A673 (cell line): ENCODE measurements around the gene EPHX1. TPM values are rescaled to one million over a fixed set of nuclear protein-coding genes. Genes with fewer than 3 reads are reported as not detected.

ENCODE experiments used
- BruUV-seq: library from RNA; stranded (reverse); fragments of 400-500 nt; replicated peaks from 2 replicates; lab custom pipeline; 2021; lab: Mats Ljungman, UMichigan
- CTCF ChIA-PET: fragments of 300-600 bp; sonication (Branson Sonifier 250); formaldehyde crosslinking; loops from one replicate; lab custom pipeline; 2022; ENCODE audit warnings: antibody characterized with exemption; lab: Charles Lee
- POLR2A ChIA-PET: fragments of 300-600 bp; sonication (Branson Sonifier 250); formaldehyde crosslinking; loops from one replicate; lab custom pipeline; 2022; ENCODE audit warnings: antibody characterized with exemption; ENCODE audit not compliant: low non-redundant PET; lab: Charles Lee
- DNase-seq: peaks from one replicate; pipeline ENCODE4 v3.0.0-alpha.2; 2015; ENCODE audit warnings: low spot score
- H3K27ac ChIP-seq: fragments of 200-600 bp; sonication (generic); 2 replicates; pipeline ENCODE4 v1.5.1; 2016; ENCODE audit warnings: mixed run types, low read depth, mild to moderate bottlenecking, mixed read lengths, antibody characterized with exemption, low read length; ENCODE audit not compliant: poor library complexity, severe bottlenecking
- H3K27me3 ChIP-seq: fragments of 200-600 bp; sonication (generic); replicated peaks from 2 replicates; pipeline ENCODE4 v1.6.1; 2017; ENCODE audit warnings: mixed run types, low read depth, mild to moderate bottlenecking, mixed read lengths, antibody characterized with exemption, low read length; ENCODE audit not compliant: insufficient read depth, poor library complexity
- H3K36me3 ChIP-seq: fragments of 200-600 bp; sonication (generic); 2 replicates; pipeline ENCODE4 v1.6.1; 2016; ENCODE audit warnings: mixed run types, mild to moderate bottlenecking, mixed read lengths, antibody characterized with exemption, low read length; ENCODE audit not compliant: insufficient read depth, poor library complexity, severe bottlenecking
- H3K4me1 ChIP-seq: fragments of 200-600 bp; sonication (generic); 2 replicates; pipeline ENCODE4 v1.6.1; 2017; ENCODE audit warnings: mixed run types, mild to moderate bottlenecking, mixed read lengths, antibody characterized with exemption, low read length; ENCODE audit not compliant: insufficient read depth, poor library complexity, severe bottlenecking
- H3K4me3 ChIP-seq: fragments of 200-600 bp; sonication (generic); 2 replicates; pipeline ENCODE4 v1.5.1; 2016; ENCODE audit warnings: low read depth, mixed run types, mild to moderate bottlenecking, mixed read lengths, low read length; ENCODE audit not compliant: poor library complexity, severe bottlenecking
- H3K9me3 ChIP-seq: fragments of 200-600 bp; sonication (generic); 2 replicates; pipeline ENCODE4 v1.6.1; 2016; ENCODE audit warnings: mixed run types, low read depth, mild to moderate bottlenecking, mixed read lengths, antibody characterized with exemption, low read length; ENCODE audit not compliant: poor library complexity, severe bottlenecking
- EZH2 ChIP-seq: fragments of 200-600 bp; sonication (generic); IDR thresholded peaks from 2 replicates; pipeline ENCODE4 v1.6.1; 2017; ENCODE audit warnings: borderline replicate concordance, low read depth, mild to moderate bottlenecking, mixed read lengths, antibody characterized with exemption, low read length; ENCODE audit not compliant: poor library complexity, severe bottlenecking
- intact Hi-C: fragments of 100-400 bp; cut with micrococcal nuclease; formaldehyde crosslinking; loops from one replicate; pipeline ENCODE4 v1.10.0; 2022; ENCODE audit not compliant: unreplicated experiment
- total RNA-seq: library from RNA; stranded (reverse); gene quantifications from 2 replicates; pipeline ENCODE4 v1.2.3, GENCODE V29; 2021
- TF ChIP-seq, protein P1 (sequence below): fragments of 300-800, 200-600 bp; sonication (generic); conservative IDR thresholded peaks from 2 replicates; pipeline ENCODE4 v1.5.1; 2017; ENCODE audit warnings: low read depth, mild to moderate bottlenecking, antibody characterized with exemption, low read length, moderate library complexity, mixed read lengths

The EPHX1 gene
- total RNA-seq, 1 experiment from 2014 or later, result 22.4 TPM

DNA sequence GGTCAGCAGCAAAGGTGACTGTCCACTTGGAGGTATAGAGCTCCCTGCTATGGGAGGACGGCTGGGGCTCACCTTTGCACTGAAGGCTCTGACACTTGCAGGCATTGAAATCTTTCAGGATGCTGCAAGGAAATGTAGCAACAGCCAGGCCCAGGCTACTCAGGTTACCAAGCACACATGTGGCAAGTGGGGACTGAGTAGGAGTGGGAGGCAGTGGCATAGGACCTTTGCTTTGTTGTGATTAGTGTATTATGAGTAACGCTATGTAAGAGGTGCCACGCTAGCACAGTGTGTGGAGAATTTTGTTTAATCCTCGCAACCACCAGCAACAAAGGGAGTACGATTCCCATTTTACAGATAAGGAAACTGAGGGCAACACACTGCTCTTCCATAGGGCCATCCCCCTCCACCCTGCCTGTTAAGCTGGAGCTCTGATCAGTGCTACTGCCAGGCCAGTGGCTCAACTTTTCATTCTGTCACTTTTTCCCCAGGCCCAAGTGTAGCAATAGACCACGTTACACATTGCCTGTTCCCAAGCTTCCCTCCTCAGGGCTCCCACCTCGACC is 51.0 kb downstream of the EPHX1 start:
- CTCF ChIA-PET, result no interaction called here
- POLR2A ChIA-PET, result no interaction called here
- Histone ChIP-seq H3K9me3 (no peaks in the 10 kb centered on the region), H3K27me3 (no peaks in the 10 kb centered on the region), H3K4me3 (no peak overlapping the region), H3K36me3 (peaks cover 4% of the 10 kb centered on the region), H3K27ac (no peak overlapping the region), H3K4me1 (peaks cover 1% of the 10 kb centered on the region)
- intact Hi-C loops, result no loop called here
- BruUV-seq, result no TSS peak
- TF ChIP-seq EZH2, result no peak
- TF ChIP-seq, protein P1, sequence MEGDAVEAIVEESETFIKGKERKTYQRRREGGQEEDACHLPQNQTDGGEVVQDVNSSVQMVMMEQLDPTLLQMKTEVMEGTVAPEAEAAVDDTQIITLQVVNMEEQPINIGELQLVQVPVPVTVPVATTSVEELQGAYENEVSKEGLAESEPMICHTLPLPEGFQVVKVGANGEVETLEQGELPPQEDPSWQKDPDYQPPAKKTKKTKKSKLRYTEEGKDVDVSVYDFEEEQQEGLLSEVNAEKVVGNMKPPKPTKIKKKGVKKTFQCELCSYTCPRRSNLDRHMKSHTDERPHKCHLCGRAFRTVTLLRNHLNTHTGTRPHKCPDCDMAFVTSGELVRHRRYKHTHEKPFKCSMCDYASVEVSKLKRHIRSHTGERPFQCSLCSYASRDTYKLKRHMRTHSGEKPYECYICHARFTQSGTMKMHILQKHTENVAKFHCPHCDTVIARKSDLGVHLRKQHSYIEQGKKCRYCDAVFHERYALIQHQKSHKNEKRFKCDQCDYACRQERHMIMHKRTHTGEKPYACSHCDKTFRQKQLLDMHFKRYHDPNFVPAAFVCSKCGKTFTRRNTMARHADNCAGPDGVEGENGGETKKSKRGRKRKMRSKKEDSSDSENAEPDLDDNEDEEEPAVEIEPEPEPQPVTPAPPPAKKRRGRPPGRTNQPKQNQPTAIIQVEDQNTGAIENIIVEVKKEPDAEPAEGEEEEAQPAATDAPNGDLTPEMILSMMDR, result no peak
- DNase-seq, result no peak

GRCh38 chr1:225861834-225862580 is 52.1 kb downstream of the EPHX1 start:
- intact Hi-C loops, result no loop called here
- no peak for DNase-seq
- no TSS peak for BruUV-seq
- no peaks in the 10 kb centered on the region for H3K27me3 ChIP-seq
- peaks cover 4% of the 10 kb centered on the region for H3K36me3 ChIP-seq
- TF ChIP-seq EZH2, result no peak
- TF ChIP-seq, protein P1, result no peak
- H3K4me1 ChIP-seq, result peaks cover 7% of the 10 kb centered on the region
- no peak overlapping the region for H3K27ac ChIP-seq
- CTCF ChIA-PET, result no interaction called here
- POLR2A ChIA-PET, result no interaction called here
- no peak overlapping the region for H3K4me3 ChIP-seq
- H3K9me3 ChIP-seq, result no peaks in the 10 kb centered on the region

DNA sequence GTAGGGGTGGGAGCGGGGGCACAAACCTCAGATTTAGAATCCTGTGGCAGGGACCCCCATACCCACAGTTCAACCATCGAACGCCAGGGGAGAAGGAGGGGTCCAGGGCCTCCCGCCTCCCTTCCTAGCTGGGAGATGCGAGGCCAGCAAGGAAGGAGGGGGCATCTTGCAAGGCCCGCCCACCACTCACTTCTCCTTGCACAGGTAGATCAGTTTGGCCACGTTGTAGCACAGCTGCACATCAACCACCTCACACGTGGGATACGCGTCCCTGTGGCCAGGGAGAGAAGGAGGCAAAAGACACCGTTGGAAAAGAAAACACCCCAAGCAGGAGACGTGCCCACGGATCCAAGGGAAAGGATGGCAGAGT is 52.6 kb downstream of the EPHX1 start:
- intact Hi-C loops, result no loop called here
- peaks cover 4% of the 10 kb centered on the region for H3K36me3 ChIP-seq
- ChIA-PET CTCF (no interaction called here), POLR2A (no interaction called here)
- peaks cover 7% of the 10 kb centered on the region for H3K4me1 ChIP-seq
- no peak overlapping the region for H3K4me3 ChIP-seq
- TF ChIP-seq EZH2, result no peak
- TF ChIP-seq, protein P1, result no peak
- H3K27ac ChIP-seq, result no peak overlapping the region
- no peaks in the 10 kb centered on the region for H3K9me3 ChIP-seq
- no TSS peak for BruUV-seq
- no peak for DNase-seq
- H3K27me3 ChIP-seq, result no peaks in the 10 kb centered on the region
